ENCODE measurements around the gene ZNF576.

GRCh38 chr19:43578787-43579186 is 17.6 kb upstream of the ZNF576 start:
- TF ChIP-seq POLR2A (IDR thresholded peaks at IDR 0.05) (no peak), CTCF (IDR thresholded peaks at IDR 0.05) (no peak)

Data from lower leg skin (tissue), 3 donors.